HTERT RPE-1 (cell line): ENCODE data around the gene RETREG1.

ENCODE experiments used
- in situ Hi-C: fragments of 300-500 bp; cut with MboI; formaldehyde crosslinking; loops from 4 replicates; pipeline ENCODE4 v1.14.3; 2020; ENCODE audit warnings: low sequenced_read_pairs

The RETREG1 gene

GRCh38 chr5:16585041-16585667, 31.6 kb downstream of the RETREG1 start:
- in situ Hi-C loops, result no loop called here

- in situ Hi-C loops, result no loop called here
Measured at GRCh38 chr5:16582081-16582480, 34.7 kb downstream of the RETREG1 start.

GRCh38 chr5:16580382-16580781, 36.4 kb downstream of the RETREG1 start:
- in situ Hi-C loops, result no loop called here

DNA sequence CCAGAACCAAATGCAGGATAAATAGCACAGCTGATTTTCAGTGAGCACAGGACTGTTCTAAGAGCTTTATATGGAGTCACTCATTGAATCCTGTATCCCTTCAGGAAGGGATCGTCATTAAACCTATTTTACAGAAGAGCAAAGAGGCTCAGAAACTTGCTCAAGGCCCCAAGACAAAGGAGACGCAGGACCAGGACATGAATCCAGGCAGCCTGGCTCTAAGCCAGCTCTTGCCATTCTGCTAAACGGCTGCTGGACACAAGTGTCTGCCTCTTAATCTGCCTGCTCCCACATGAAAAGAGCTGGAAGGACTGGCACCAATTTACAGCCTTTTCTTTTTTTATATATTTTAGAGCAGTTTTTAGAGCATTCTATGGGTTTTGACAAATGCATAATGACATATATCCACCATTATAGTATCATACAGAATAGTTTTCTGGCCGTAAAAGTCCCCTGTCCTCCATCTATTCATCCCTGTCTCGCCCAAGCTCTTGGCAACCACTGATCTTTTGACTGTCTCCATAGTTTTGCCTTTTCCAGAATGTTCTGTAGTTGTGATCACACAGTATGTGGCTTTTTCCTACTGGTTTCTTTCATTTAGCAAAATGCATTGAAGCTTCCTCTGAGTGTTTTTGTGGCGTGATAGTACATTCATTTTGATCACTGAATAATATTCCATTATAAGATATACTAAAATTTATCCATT, 37.5 kb downstream of the RETREG1 start:
- in situ Hi-C loops, result no loop called here

DNA sequence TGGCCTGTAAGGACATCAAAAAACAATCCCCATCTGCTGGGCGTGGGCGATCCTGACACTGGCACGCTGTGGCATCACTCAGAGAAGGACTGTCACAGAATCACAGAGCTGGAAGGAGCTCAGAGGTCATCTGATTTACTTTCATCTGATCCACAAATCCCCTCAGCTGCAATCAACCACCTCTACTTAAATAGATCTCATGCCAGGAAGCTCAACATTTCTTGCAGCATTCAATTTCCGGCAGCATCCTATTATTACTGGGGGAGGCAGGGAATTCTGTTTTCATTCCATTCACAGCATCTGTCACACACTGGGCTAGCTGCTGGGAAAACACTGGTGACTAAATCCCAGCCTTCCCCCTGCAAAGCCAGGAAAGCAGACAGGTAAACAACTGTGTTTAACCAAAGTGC, 38.3 kb downstream of the RETREG1 start:
- in situ Hi-C loops, result no loop called here

DNA sequence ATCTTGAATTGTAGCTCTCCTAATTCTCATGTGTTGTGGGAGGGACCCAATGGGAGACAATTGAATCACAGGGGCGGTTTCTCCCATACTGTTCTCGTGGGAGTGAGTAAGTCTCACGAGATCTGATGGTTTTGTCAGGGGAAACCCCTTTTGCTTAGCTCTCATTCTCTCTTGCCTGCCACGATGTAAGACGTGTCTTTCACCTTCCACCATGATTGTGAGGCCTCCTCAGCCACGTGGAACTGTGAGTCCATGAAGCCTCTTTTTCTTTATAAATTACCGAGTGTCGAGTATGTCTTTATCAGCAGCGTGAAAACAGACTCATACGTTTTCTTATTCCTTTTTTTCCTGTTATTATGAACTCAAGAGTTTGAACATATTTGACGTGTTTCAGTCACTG, 39.1 kb downstream of the RETREG1 start:
- in situ Hi-C loops, result no loop called here

GRCh38 chr5:16574789-16575721, 41.7 kb downstream of the RETREG1 start:
- in situ Hi-C loops, result no loop called here

GRCh38 chr5:16573401-16573800, 43.4 kb downstream of the RETREG1 start:
- in situ Hi-C loops, result no loop called here

- in situ Hi-C loops, result no loop called here
Measured at GRCh38 chr5:16572289-16573015, 44.3 kb downstream of the RETREG1 start.

- in situ Hi-C loops, result no loop called here
Measured at GRCh38 chr5:16571016-16571415, 45.8 kb downstream of the RETREG1 start.

- in situ Hi-C loops, result no loop called here
Measured at GRCh38 chr5:16570121-16570815, 46.5 kb downstream of the RETREG1 start.

DNA sequence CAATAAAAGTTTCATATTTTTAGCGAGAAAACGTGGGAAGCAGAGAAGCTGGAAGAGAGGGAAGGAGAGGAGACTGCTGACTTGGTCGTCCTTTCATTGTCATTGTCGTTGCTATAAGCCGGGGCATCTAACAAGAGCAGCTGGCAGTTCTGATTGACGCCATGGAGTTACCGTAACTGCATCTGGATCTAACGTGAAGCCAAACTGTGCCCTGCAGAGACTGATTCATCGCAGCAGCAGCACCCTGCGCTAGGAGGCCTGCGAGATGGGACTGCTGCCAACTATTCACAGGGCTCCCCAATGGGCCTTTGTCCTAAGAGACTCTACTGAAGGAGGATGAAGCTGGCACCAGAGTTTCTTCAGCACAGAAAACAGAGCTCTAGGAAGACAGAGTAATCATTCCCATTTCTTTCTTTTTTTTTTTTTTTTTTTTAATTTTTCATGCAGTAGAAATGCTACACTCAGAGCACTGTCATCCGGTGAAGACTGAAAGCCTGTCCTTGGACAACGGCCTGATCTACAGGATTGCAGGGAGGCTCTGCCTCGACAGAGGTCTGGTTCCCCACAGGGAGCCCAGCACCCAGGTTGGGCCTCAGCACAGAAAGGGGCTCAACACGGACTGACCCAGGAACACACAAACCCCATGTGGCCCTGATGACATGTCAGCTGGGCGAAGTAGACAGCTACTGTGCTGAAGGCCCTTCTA, 47.8 kb downstream of the RETREG1 start:
- in situ Hi-C loops, result no loop called here

- in situ Hi-C loops, result no loop called here
Measured at GRCh38 chr5:16567365-16567764, 49.4 kb downstream of the RETREG1 start.

- in situ Hi-C loops, result no loop called here
Measured at GRCh38 chr5:16565118-16565517, 51.7 kb downstream of the RETREG1 start.

- in situ Hi-C loops, result no loop called here
Measured at GRCh38 chr5:16564248-16564867, 52.4 kb downstream of the RETREG1 start.

- in situ Hi-C loops, result no loop called here
Measured at GRCh38 chr5:16563686-16564085, 53.1 kb downstream of the RETREG1 start.

GRCh38 chr5:16561660-16562059, 55.1 kb downstream of the RETREG1 start:
- in situ Hi-C loops, result no loop called here

- in situ Hi-C loops, result no loop called here
Measured at GRCh38 chr5:16559702-16560101, 57.1 kb downstream of the RETREG1 start.

DNA sequence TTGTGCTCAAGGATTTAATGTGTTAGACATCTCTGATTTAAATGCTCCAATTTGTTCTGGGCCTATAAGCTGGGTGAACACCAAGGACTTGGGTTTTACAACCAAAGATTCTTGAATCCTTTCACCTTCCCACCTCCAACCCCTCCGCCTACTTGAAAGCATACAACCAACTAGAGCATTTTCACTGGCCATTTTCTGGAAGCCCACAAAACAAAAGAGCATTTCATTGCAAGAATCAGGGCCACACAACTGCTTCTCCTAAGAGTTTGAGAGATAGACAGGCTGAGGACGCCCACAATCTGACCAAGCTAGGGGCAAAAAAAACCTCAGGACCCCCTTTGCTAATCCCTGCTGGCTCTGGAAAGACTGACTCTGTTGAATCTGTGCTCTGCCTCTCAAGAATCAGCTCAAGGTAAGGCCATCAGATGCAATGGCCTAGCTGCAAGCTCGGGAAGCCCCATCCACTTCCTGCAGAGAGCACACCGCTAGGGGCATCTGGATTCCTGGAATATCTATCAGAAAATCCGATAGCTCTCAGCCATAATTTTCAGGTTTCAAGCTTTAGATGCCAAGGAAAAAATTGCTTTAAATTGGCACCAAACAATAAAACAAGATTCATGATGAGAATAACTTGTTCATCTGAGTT, 57.7 kb downstream of the RETREG1 start:
- in situ Hi-C loops, result no loop called here
